K562 (cell line): ENCODE results near the gene IL12RB2.

Experiments used
- NCOA2 ChIP-seq, 2 experiments: fragments of 450-650 bp; IDR thresholded peaks; 2 replicates each; pipeline ENCODE4 v1.6.1; 2018; ENCODE audit warnings: mild to moderate bottlenecking in 2 of 2, moderate library complexity in 1 of 2; ENCODE audit not compliant: partially characterized antibody in 2 of 2
- RBFOX2 ChIP-seq: fragments of 200-400 bp; formaldehyde crosslinking; IDR thresholded peaks from 2 replicates; pipeline ENCODE4 v1.6.1; 2017; ENCODE audit warnings: low read depth, mild to moderate bottlenecking, low read length, moderate library complexity

GRCh38 chr1:67336783-67337182 lies 29.1 kb downstream of the IL12RB2 start:
- no peak for TF ChIP-seq NCOA2 (IDR thresholded peaks at IDR 0.05; ENCODE audit: partially characterized antibody in 2 of 2)
- no peak for TF ChIP-seq RBFOX2
